Neural cell (in vitro differentiated cells): Measurements from ENCODE around the gene GPRC5A. TPM values are rescaled to one million over a fixed set of nuclear protein-coding genes. Genes with fewer than 3 reads are reported as not detected.

Experiments used
- H2AFZ ChIP-seq: fragments of 200-600, 300-800 bp; sonication (generic), shearing (Covaris generic); 2 replicates; pipeline ENCODE4 v1.6.0; 2014; ENCODE audit warnings: low read depth, mild to moderate bottlenecking, antibody characterized with exemption, low read length, moderate library complexity
- H3F3A ChIP-seq: fragments of 200-600 bp; shearing (Covaris generic); 2 replicates; pipeline ENCODE4 v1.6.1; 2016; ENCODE audit warnings: mild to moderate bottlenecking, moderate library complexity, mixed read lengths, antibody characterized with exemption, low read length; ENCODE audit not compliant: insufficient read depth, poor library complexity, severe bottlenecking
- H3K27ac ChIP-seq: fragments of 200-600, 300-800 bp; sonication (generic), shearing (Covaris generic); 2 replicates; pipeline ENCODE4 v1.5.1; 2014; ENCODE audit warnings: mild to moderate bottlenecking, low read length, moderate library complexity
- H3K27me3 ChIP-seq: fragments of 300-800, 200-600 bp; sonication (generic), shearing (Covaris generic); 2 replicates; pipeline ENCODE4 v1.6.0; 2014; ENCODE audit warnings: mild to moderate bottlenecking, low read depth, low read length, moderate library complexity; ENCODE audit not compliant: insufficient read depth
- H3K36me3 ChIP-seq: fragments of 300-800, 200-600 bp; sonication (generic), shearing (Covaris generic); 2 replicates; pipeline ENCODE4 v1.5.1; 2014; ENCODE audit warnings: mild to moderate bottlenecking, antibody characterized with exemption, low read length, moderate library complexity; ENCODE audit not compliant: insufficient read depth
- H3K4me2 ChIP-seq: fragments of 300-800, 200-600 bp; sonication (generic), shearing (Covaris generic); 2 replicates; pipeline ENCODE4 v1.6.0; 2014; ENCODE audit warnings: mild to moderate bottlenecking, low read length
- H3K4me3 ChIP-seq: fragments of 300-800, 200-600 bp; sonication (generic), shearing (Covaris generic); 2 replicates; pipeline ENCODE4 v1.5.1; 2014; ENCODE audit warnings: mild to moderate bottlenecking, low read length, moderate library complexity
- H3K79me2 ChIP-seq: fragments of 200-600 bp; shearing (Covaris generic); replicated peaks from 2 replicates; pipeline ENCODE4 v1.6.0; 2014; ENCODE audit warnings: mild to moderate bottlenecking, low read length, moderate library complexity; ENCODE audit not compliant: insufficient read depth
- H3K9ac ChIP-seq: fragments of 300-800, 200-600 bp; sonication (generic), shearing (Covaris generic); 2 replicates; pipeline ENCODE4 v1.6.1; 2016; ENCODE audit warnings: mild to moderate bottlenecking, low read length, mixed read lengths
- H3K9me2 ChIP-seq: fragments of 200-600 bp; shearing (Covaris generic); 2 replicates; pipeline ENCODE4 v1.6.1; 2016; ENCODE audit warnings: mild to moderate bottlenecking, low read length, mixed read lengths; ENCODE audit not compliant: insufficient read depth
- H3K9me3 ChIP-seq: fragments of 200-600, 300-800 bp; sonication (generic), shearing (Covaris generic); 2 replicates; pipeline ENCODE4 v1.6.1; 2016; ENCODE audit warnings: mild to moderate bottlenecking, mixed run types, low read length, moderate library complexity, mixed read lengths
- H4K20me1 ChIP-seq: fragments of 200-600 bp; shearing (Covaris generic); 2 replicates; pipeline ENCODE4 v1.6.1; 2016; ENCODE audit warnings: mild to moderate bottlenecking, mixed run types; ENCODE audit not compliant: insufficient read depth
- EP300 ChIP-seq: fragments of 450-650 bp; conservative IDR thresholded peaks from 2 replicates; pipeline ENCODE4 v1.6.1; 2014; ENCODE audit warnings: antibody characterized with exemption, mild to moderate bottlenecking, moderate library complexity; ENCODE audit not compliant: poor library complexity, severe bottlenecking
- EZH2 ChIP-seq: fragments of 200-600, 300-800 bp; shearing (Covaris generic), sonication (generic); IDR thresholded peaks from 2 replicates; pipeline ENCODE4 v1.6.1; 2014; ENCODE audit warnings: antibody characterized with exemption, low read length, borderline replicate concordance, mild to moderate bottlenecking; ENCODE audit not compliant: insufficient read depth, poor library complexity, severe bottlenecking
- MXI1 ChIP-seq: fragments of 450-650 bp; conservative IDR thresholded peaks from 2 replicates; pipeline ENCODE4 v1.6.1; 2014; ENCODE audit warnings: antibody characterized with exemption, mild to moderate bottlenecking; ENCODE audit not compliant: poor library complexity, severe bottlenecking
- POLR2AphosphoS5 ChIP-seq: IDR thresholded peaks from 2 replicates; pipeline ENCODE4 v1.6.1; 2012
- RAD21 ChIP-seq: fragments of 450-650 bp; conservative IDR thresholded peaks from 2 replicates; pipeline ENCODE4 v1.6.1; 2014; ENCODE audit warnings: antibody characterized with exemption, mild to moderate bottlenecking, moderate library complexity
- SMC3 ChIP-seq: fragments of 450-650 bp; conservative IDR thresholded peaks from 2 replicates; pipeline ENCODE4 v1.6.1; 2014; ENCODE audit warnings: antibody characterized with exemption, mild to moderate bottlenecking, moderate library complexity; ENCODE audit not compliant: poor library complexity
- TAF1 ChIP-seq: IDR thresholded peaks from 2 replicates; pipeline ENCODE4 v1.6.1; 2012; ENCODE audit warnings: low read depth
- polyA plus RNA-seq: library from polyadenylated mRNA; depleted of rRNA; stranded (reverse); fragments of >200 nt; gene quantifications from 2 replicates; pipeline ENCODE4 v1.2.3, GENCODE V29; 2014
- TF ChIP-seq, protein P1 (sequence below): IDR thresholded peaks from 2 replicates; pipeline ENCODE4 v1.6.1; 2012; ENCODE audit warnings: borderline replicate concordance
- TF ChIP-seq, protein P2 (sequence below): fragments of 450-650 bp; IDR thresholded peaks from 2 replicates; pipeline ENCODE4 v1.5.1; 2014; ENCODE audit warnings: antibody characterized with exemption, mild to moderate bottlenecking, moderate library complexity; ENCODE audit not compliant: poor library complexity, severe bottlenecking

The GPRC5A gene
- polyA plus RNA-seq, 1 donor from 2014 or later, result 0.09 TPM

DNA sequence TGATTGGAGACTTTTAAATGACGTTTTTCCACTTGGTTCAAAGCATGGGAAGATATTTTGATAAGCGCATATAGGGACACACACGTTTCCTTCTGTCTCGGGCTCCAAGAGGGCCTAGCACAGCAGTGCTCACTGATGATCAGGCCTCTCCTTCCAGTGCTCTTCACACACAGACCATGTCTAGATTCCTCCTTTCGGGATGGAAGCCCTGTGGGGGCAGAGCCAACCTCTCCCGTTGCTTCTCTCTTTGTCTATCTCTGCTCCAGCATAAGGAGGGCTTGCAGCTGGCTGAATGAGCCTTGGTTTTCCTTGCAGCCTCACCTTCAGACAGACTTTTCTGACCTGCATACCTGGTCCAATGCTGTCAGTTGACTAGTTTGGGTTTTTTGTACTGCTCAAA lies 38.3 kb downstream of the GPRC5A start:
- Histone ChIP-seq H3K27me3 (no peaks in the 10 kb centered on the region), H2AFZ (no peak overlapping the region), H3K9me2 (no peaks in the 10 kb centered on the region), H3K79me2 (no peaks in the 10 kb centered on the region), H3K9me3 (no peaks in the 10 kb centered on the region), H3K4me3 (no peak overlapping the region), H3K36me3 (no peaks in the 10 kb centered on the region), H3K9ac (no peak overlapping the region), H3K4me2 (no peak overlapping the region), H3F3A (no peaks in the 10 kb centered on the region), H4K20me1 (no peaks in the 10 kb centered on the region), H3K27ac (no peak overlapping the region)
- no peak for TF ChIP-seq MXI1
- TF ChIP-seq, protein P1, sequence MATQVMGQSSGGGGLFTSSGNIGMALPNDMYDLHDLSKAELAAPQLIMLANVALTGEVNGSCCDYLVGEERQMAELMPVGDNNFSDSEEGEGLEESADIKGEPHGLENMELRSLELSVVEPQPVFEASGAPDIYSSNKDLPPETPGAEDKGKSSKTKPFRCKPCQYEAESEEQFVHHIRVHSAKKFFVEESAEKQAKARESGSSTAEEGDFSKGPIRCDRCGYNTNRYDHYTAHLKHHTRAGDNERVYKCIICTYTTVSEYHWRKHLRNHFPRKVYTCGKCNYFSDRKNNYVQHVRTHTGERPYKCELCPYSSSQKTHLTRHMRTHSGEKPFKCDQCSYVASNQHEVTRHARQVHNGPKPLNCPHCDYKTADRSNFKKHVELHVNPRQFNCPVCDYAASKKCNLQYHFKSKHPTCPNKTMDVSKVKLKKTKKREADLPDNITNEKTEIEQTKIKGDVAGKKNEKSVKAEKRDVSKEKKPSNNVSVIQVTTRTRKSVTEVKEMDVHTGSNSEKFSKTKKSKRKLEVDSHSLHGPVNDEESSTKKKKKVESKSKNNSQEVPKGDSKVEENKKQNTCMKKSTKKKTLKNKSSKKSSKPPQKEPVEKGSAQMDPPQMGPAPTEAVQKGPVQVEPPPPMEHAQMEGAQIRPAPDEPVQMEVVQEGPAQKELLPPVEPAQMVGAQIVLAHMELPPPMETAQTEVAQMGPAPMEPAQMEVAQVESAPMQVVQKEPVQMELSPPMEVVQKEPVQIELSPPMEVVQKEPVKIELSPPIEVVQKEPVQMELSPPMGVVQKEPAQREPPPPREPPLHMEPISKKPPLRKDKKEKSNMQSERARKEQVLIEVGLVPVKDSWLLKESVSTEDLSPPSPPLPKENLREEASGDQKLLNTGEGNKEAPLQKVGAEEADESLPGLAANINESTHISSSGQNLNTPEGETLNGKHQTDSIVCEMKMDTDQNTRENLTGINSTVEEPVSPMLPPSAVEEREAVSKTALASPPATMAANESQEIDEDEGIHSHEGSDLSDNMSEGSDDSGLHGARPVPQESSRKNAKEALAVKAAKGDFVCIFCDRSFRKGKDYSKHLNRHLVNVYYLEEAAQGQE, result no peak
- TF ChIP-seq TAF1, result no peak
- no peak for TF ChIP-seq EP300
- TF ChIP-seq RAD21, result no peak

DNA sequence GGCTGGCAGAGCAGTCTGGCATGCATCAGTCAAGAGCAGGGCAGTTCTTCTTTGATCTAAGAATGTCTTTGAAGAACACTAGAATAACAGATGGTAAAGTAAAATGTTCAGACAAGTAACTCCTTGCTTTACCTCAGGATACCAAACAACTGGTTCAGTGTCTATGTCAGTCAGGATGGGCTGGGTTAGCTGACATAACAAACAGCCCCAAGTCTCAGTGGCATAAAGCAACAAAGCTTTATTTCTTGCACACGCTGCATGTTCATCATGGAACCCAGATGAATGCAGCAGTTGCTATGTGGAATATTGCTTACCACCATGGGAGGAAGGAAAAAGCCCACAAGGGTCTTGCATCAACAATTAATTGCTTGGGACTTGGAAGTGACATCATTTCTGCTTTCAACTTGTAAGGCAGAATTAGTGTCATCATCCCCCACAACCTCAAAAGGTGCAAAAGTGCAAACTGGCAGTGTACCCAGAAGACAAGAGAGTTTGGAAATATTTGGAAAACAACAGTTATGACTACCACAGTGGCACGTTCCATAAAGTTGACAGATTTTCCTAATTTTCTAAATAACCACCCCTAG lies 39.4 kb downstream of the GPRC5A start:
- H2AFZ ChIP-seq, result no peak overlapping the region
- no peaks in the 10 kb centered on the region for H3K9me3 ChIP-seq
- H3F3A ChIP-seq, result no peaks in the 10 kb centered on the region
- H3K9me2 ChIP-seq, result no peaks in the 10 kb centered on the region
- H3K27ac ChIP-seq, result no peak overlapping the region
- H3K36me3 ChIP-seq, result no peaks in the 10 kb centered on the region
- H3K4me2 ChIP-seq, result no peak overlapping the region
- H4K20me1 ChIP-seq, result no peaks in the 10 kb centered on the region
- TF ChIP-seq EP300, result no peak
- no peak for TF ChIP-seq TAF1
- TF ChIP-seq RAD21, result no peak
- TF ChIP-seq POLR2AphosphoS5, result no peak
- no peak for TF ChIP-seq MXI1
- TF ChIP-seq, protein P2, sequence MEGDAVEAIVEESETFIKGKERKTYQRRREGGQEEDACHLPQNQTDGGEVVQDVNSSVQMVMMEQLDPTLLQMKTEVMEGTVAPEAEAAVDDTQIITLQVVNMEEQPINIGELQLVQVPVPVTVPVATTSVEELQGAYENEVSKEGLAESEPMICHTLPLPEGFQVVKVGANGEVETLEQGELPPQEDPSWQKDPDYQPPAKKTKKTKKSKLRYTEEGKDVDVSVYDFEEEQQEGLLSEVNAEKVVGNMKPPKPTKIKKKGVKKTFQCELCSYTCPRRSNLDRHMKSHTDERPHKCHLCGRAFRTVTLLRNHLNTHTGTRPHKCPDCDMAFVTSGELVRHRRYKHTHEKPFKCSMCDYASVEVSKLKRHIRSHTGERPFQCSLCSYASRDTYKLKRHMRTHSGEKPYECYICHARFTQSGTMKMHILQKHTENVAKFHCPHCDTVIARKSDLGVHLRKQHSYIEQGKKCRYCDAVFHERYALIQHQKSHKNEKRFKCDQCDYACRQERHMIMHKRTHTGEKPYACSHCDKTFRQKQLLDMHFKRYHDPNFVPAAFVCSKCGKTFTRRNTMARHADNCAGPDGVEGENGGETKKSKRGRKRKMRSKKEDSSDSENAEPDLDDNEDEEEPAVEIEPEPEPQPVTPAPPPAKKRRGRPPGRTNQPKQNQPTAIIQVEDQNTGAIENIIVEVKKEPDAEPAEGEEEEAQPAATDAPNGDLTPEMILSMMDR, result no peak
- no peak for TF ChIP-seq EZH2
- TF ChIP-seq, protein P1, result no peak
- TF ChIP-seq SMC3, result no peak
- H3K79me2 ChIP-seq, result no peaks in the 10 kb centered on the region
- H3K27me3 ChIP-seq, result no peaks in the 10 kb centered on the region
- no peak overlapping the region for H3K4me3 ChIP-seq
- H3K9ac ChIP-seq, result no peak overlapping the region
